Endothelial cell of umbilical vein (primary cell): Measurements from ENCODE around the gene CALD1. TPM values are rescaled to one million over a fixed set of nuclear protein-coding genes. Genes with fewer than 3 reads are reported as not detected.

Source experiments
- BruUV-seq: library from RNA; stranded (reverse); fragments of 400-500 nt; replicated peaks from 2 replicates; lab custom pipeline; 2021; lab: Mats Ljungman, UMichigan
- CTCF ChIA-PET: fragments of 300-600, 350-600 bp; sonication (Branson Sonifier 250); formaldehyde crosslinking; loops from one replicate; lab custom pipeline; 2021; ENCODE audit warnings: antibody characterized with exemption, inconsistent platforms; lab: Charles Lee
- POLR2A ChIA-PET: fragments of 300-600, 350-600 bp; sonication (Branson Sonifier 250); formaldehyde crosslinking; loops from one replicate; lab custom pipeline; 2021; ENCODE audit warnings: antibody characterized with exemption, inconsistent platforms; lab: Charles Lee
- DNase-seq: peaks from one replicate; pipeline ENCODE4 v3.0.0-alpha.2; 2011; ENCODE audit warnings: low read depth, low spot score
- FAIRE-seq: peaks from 2 replicates; lab custom pipeline; 2011; peaks lifted over from hg19 to GRCh38; lab: Jason Lieb, UNC
- H2AFZ ChIP-seq: 2 replicates; pipeline ENCODE4 v1.6.0; 2012; ENCODE audit warnings: low read depth, low read length, control low read depth, inconsistent platforms
- H3K27ac ChIP-seq: 2 replicates; pipeline ENCODE4 v1.5.1; 2011; ENCODE audit warnings: low read depth, mild to moderate bottlenecking, control low read depth, low read length, moderate library complexity; ENCODE audit not compliant: insufficient read depth
- H3K27me3 ChIP-seq, 2 experiments: 2 replicates each; pipeline versions ENCODE4 v1.6.0 to v1.6.1; 2011; ENCODE audit warnings: low read length in 2 of 2, mixed read lengths in 1 of 2; ENCODE audit not compliant: control insufficient read depth in 2 of 2, insufficient read depth in 2 of 2
- H3K36me3 ChIP-seq, 2 experiments: 2 replicates in 1 of 2; 3 replicates in 1 of 2; pipeline ENCODE4 v1.5.1; 2011; ENCODE audit warnings: low read length in 2 of 2, mild to moderate bottlenecking in 1 of 2, moderate library complexity in 1 of 2; ENCODE audit not compliant: control insufficient read depth in 2 of 2, insufficient read depth in 2 of 2; ENCODE audit errors: extremely low read depth in 1 of 2
- H3K4me1 ChIP-seq: 3 replicates; pipeline ENCODE4 v1.5.1; 2011; ENCODE audit warnings: mild to moderate bottlenecking, low read length; ENCODE audit not compliant: control insufficient read depth, insufficient read depth; ENCODE audit errors: extremely low read depth
- H3K4me2 ChIP-seq: 2 replicates; pipeline ENCODE4 v1.6.1; 2011; ENCODE audit warnings: low read length, control low read depth, mixed read lengths; ENCODE audit not compliant: insufficient read depth
- H3K4me3 ChIP-seq, 3 experiments: fragments of 200-600 bp in 1 of 3; sonication (generic), shearing (Covaris generic) in 1 of 3; replicated peaks in 1 of 3; 2 replicates each; pipeline ENCODE4 v1.5.1; 2011 to 2016; ENCODE audit warnings: control low read depth in 3 of 3, low read length in 3 of 3, mild to moderate bottlenecking in 2 of 3, inconsistent platforms in 1 of 3, low read depth in 1 of 3, moderate library complexity in 1 of 3; ENCODE audit not compliant: insufficient read depth in 1 of 3
- H3K79me2 ChIP-seq: 2 replicates; pipeline ENCODE4 v1.6.0; 2012; ENCODE audit warnings: low read length, inconsistent platforms; ENCODE audit not compliant: control insufficient read depth, insufficient read depth
- H3K9ac ChIP-seq: replicated peaks from 2 replicates; pipeline ENCODE3; 2011; ENCODE audit warnings: low read length, control low read depth; ENCODE audit not compliant: insufficient read depth; ENCODE audit errors: extremely low read depth
- H3K9me1 ChIP-seq: replicated peaks from 3 replicates; pipeline ENCODE4 v1.6.0; 2011; ENCODE audit warnings: mild to moderate bottlenecking, low read length; ENCODE audit not compliant: control insufficient read depth, insufficient read depth; ENCODE audit errors: extremely low read depth
- H3K9me3 ChIP-seq: replicated peaks from 2 replicates; pipeline ENCODE4 v1.5.1; 2012; ENCODE audit warnings: low read length, inconsistent platforms; ENCODE audit not compliant: control insufficient read depth, insufficient read depth
- H4K20me1 ChIP-seq: replicated peaks from 2 replicates; pipeline ENCODE3; 2011; ENCODE audit warnings: mild to moderate bottlenecking, low read length; ENCODE audit not compliant: control insufficient read depth, insufficient read depth; ENCODE audit errors: extremely low read depth
- CTCF ChIP-seq, 2 donors: IDR thresholded peaks; 1 replicate in 1 of 2; 2 replicates in 1 of 2; pipeline ENCODE4 v1.5.1; 2011; ENCODE audit warnings: low read length in 2 of 2, mild to moderate bottlenecking in 2 of 2, moderate library complexity in 2 of 2, control low read depth in 1 of 2, inconsistent platforms in 1 of 2, low read depth in 1 of 2; ENCODE audit not compliant: insufficient read depth in 1 of 2; ENCODE audit errors: extremely low read depth in 1 of 2
- EZH2 ChIP-seq: IDR thresholded peaks from 2 replicates; pipeline ENCODE4 v1.6.1; 2012; ENCODE audit warnings: borderline replicate concordance, low read depth, mild to moderate bottlenecking, moderate library complexity, low read length, inconsistent platforms; ENCODE audit not compliant: severe bottlenecking
- FOS ChIP-seq: IDR thresholded peaks from 2 replicates; pipeline ENCODE4 v1.6.1; 2011; ENCODE audit warnings: mild to moderate bottlenecking, low read length, moderate library complexity, borderline replicate concordance; ENCODE audit not compliant: insufficient read depth
- GATA2 ChIP-seq: IDR thresholded peaks from 2 replicates; pipeline ENCODE4 v1.7.0; 2011; ENCODE audit warnings: low read depth, mild to moderate bottlenecking, moderate library complexity, mixed read lengths, low read length; ENCODE audit not compliant: insufficient read length, insufficient read depth
- JUN ChIP-seq: IDR thresholded peaks from 2 replicates; pipeline ENCODE4 v1.6.1; 2011; ENCODE audit warnings: borderline replicate concordance, low read depth; ENCODE audit not compliant: insufficient read length, insufficient read depth
- MAX ChIP-seq: IDR thresholded peaks from 2 replicates; pipeline ENCODE4 v1.6.1; 2011; ENCODE audit not compliant: insufficient read depth, insufficient read length
- MYC ChIP-seq: IDR thresholded peaks from one replicate; pipeline ENCODE4 v1.6.1; 2011; ENCODE audit warnings: mild to moderate bottlenecking, low read depth, low read length
- POLR2A ChIP-seq: IDR thresholded peaks from 2 replicates; pipeline ENCODE4 v1.6.1; 2012; ENCODE audit warnings: low read depth, mild to moderate bottlenecking, control low read depth, low read length
- POLR2AphosphoS5 ChIP-seq: IDR thresholded peaks from 2 replicates; pipeline ENCODE4 v1.6.1; 2012; ENCODE audit warnings: low read depth, mild to moderate bottlenecking, control low read depth, low read length, moderate library complexity; ENCODE audit not compliant: insufficient read depth
- dilution Hi-C: fragments of 300-500 bp; cut with MboI; formaldehyde crosslinking; loops from one replicate; pipeline ENCODE4 v1.15.0; 2019; ENCODE audit warnings: low sequenced_read_pairs; ENCODE audit not compliant: extremely low pct_ligation_motif_present
- intact Hi-C: fragments of 100-400 bp; cut with micrococcal nuclease; formaldehyde crosslinking; loops from one replicate; pipeline ENCODE4 v1.10.0; 2022
- polyA plus RNA-seq, 4 experiments: library from polyadenylated mRNA; depleted of rRNA in 3 of 4; stranded (reverse) in 3 of 4; unstranded in 1 of 4; fragments of >200 nt; gene quantifications; 2 replicates each; pipeline versions ENCODE4 v1.2.1 to v1.2.3, GENCODE V29; 2011 to 2012; ENCODE audit warnings: missing spikeins in 1 of 4
- total RNA-seq: library from RNA; stranded (reverse); gene quantifications from 2 replicates; pipeline ENCODE4 v1.2.3, GENCODE V29; 2021

Gene CALD1
- total and polyA plus RNA-seq, 2 donors (not counting 3 experiments of a cell fraction or from before 2014, with no cell fraction given) = 136 to 307 TPM

- ChIA-PET POLR2A (interaction anchor here (0.7 kb wide), 1 partner anchor 128 kb away, joined by 3 read pairs; no protein-coding TSS in a partner anchor), CTCF (interaction anchor here (0.7 kb wide), 1 partner anchor 202 kb away, joined by 3 read pairs; no protein-coding TSS in a partner anchor)
- H3K36me3 ChIP-seq = peaks cover 35 to 40% of the 10 kb centered on the region in 2 experiments
- H3K9ac ChIP-seq = no peak overlapping the region
- no peak for FAIRE-seq
- no peak overlapping the region for H2AFZ ChIP-seq
- H3K79me2 ChIP-seq = no peaks in the 10 kb centered on the region
- peaks cover 11% of the 10 kb centered on the region for H3K4me1 ChIP-seq
- intact Hi-C loops (no loop called here), dilution Hi-C loops (no loop called here)
- no peaks in the 10 kb centered on the region for H4K20me1 ChIP-seq
- H3K9me1 ChIP-seq = no peaks in the 10 kb centered on the region
- H3K27ac ChIP-seq = no peak overlapping the region
- H3K4me2 ChIP-seq = no peak overlapping the region
- no peak for DNase-seq
- no peak overlapping the region for H3K4me3 ChIP-seq
- H3K27me3 ChIP-seq = no peaks in the 10 kb centered on the region
- H3K9me3 ChIP-seq = no peaks in the 10 kb centered on the region
- TF ChIP-seq POLR2A = no peak
- TF ChIP-seq MAX = no peak
- TF ChIP-seq CTCF (IDR thresholded peaks at IDR 0.05; ENCODE audit: extremely low read depth in 1 of 2, insufficient read depth in 1 of 2, low read depth in 1 of 2, low read length in 2 of 2) = no peak
- no peak for TF ChIP-seq MYC
- TF ChIP-seq POLR2AphosphoS5 = no peak
- no peak for TF ChIP-seq FOS
- TF ChIP-seq GATA2 = no peak
- no peak for TF ChIP-seq JUN
- no peak for TF ChIP-seq EZH2
- no TSS peak for BruUV-seq
Observed at GRCh38 chr7:134936893-134937510, 157.6 kb downstream of the CALD1 start.
